Kidney (tissue), 14 donors: ENCODE measurements around the gene MTTP. TPM values are rescaled to one million over a fixed set of nuclear protein-coding genes. Genes with fewer than 3 reads are reported as not detected.

ENCODE experiments used
- DNase-seq, 5 donors: peaks; one replicate each; pipeline ENCODE4 v3.0.0-alpha.2; 2013 to 2020
- FAIRE-seq: peaks from 2 replicates; lab custom pipeline; 2012; peaks lifted over from hg19 to GRCh38; lab: Jason Lieb, UNC
- H3K27ac ChIP-seq, 2 donors: one replicate each; pipeline ENCODE4 v1.7.0; 2013; ENCODE audit warnings: low read depth in 2 of 2, low read length in 2 of 2, inconsistent platforms in 1 of 2
- H3K27me3 ChIP-seq: one replicate; pipeline ENCODE4 v1.7.1; 2013; ENCODE audit warnings: low read length, inconsistent platforms; ENCODE audit not compliant: control insufficient read depth, insufficient read depth
- H3K36me3 ChIP-seq, 3 donors: one replicate each; pipeline versions ENCODE4 v1.7.0 to v1.7.1; 2013; ENCODE audit warnings: low read length in 3 of 3, control low read depth in 1 of 3, inconsistent platforms in 1 of 3; ENCODE audit not compliant: insufficient read depth in 3 of 3, control insufficient read depth in 2 of 3
- H3K4me1 ChIP-seq, 3 donors: one replicate each; pipeline versions ENCODE4 v1.7.0 to v1.7.1; 2013; ENCODE audit warnings: low read length in 3 of 3, inconsistent platforms in 1 of 3, low read depth in 1 of 3; ENCODE audit not compliant: control insufficient read depth in 2 of 3, insufficient read depth in 2 of 3
- H3K4me3 ChIP-seq, 3 donors: one replicate each; pipeline versions ENCODE4 v1.7.0 to v1.8.1; 2013; ENCODE audit warnings: low read length in 3 of 3, control low read depth in 1 of 3, inconsistent platforms in 1 of 3
- H3K9ac ChIP-seq, 3 donors: one replicate each; pipeline versions ENCODE4 v1.7.0 to v1.7.1; 2013; ENCODE audit warnings: low read length in 3 of 3, control low read depth in 1 of 3, inconsistent platforms in 1 of 3
- H3K9me3 ChIP-seq, 3 donors: one replicate each; pipeline versions ENCODE4 v1.7.0 to v1.7.1; 2013; ENCODE audit warnings: low read length in 3 of 3, control low read depth in 1 of 3, inconsistent platforms in 1 of 3; ENCODE audit not compliant: control insufficient read depth in 2 of 3, insufficient read depth in 1 of 3
- intact Hi-C: fragments of 100-400 bp; cut with DNase I; formaldehyde crosslinking; loops from one replicate; pipeline ENCODE4 v1.11.1; 2022
- polyA plus RNA-seq: library from polyadenylated mRNA; stranded (reverse); fragments of 350-450 nt; fragmentation: Illumina TruSeq; extraction: RNeasy Lipid Tissue Mini Kit (QIAGEN cat#74804); gene quantifications from one replicate; pipeline ENCODE4 v1.2.3, GENCODE V29; 2014; ENCODE audit warnings: low read depth, low replicate concordance; ENCODE audit not compliant: insufficient read depth
- total RNA-seq: library from RNA; stranded (reverse); fragmentation: NEBNext Ultra II Directional; extraction: Animal tissue kit (Norgen Biotek cat#: 25700); gene quantifications from one replicate; pipeline ENCODE4 v1.2.1, GENCODE V29; 2021
- TF ChIP-seq, protein P1 (sequence below): IDR thresholded peaks from 3 replicates; pipeline ENCODE4 v1.5.1; 2012; ENCODE audit warnings: mild to moderate bottlenecking, moderate library complexity, borderline replicate concordance; ENCODE audit not compliant: insufficient read depth; ENCODE audit errors: extremely low read depth
- donor health status: control.
- donor health status: control.
- donor health status: control.
- donor health status: control.
- donor health status: control.
- donor health status: DM: yes; HTN: yes; CAD: no.
- donor health status: Normal renal cell carcinoma (clear cell type).

MTTP gene
- total and polyA plus RNA-seq, 2 donors from 2014 or later, result 0.19 to 5.8 TPM

- no peak for FAIRE-seq
- intact Hi-C loops, result no loop called here
- no peaks in the 10 kb centered on the region for H3K9me3 ChIP-seq
- TF ChIP-seq, protein P1, sequence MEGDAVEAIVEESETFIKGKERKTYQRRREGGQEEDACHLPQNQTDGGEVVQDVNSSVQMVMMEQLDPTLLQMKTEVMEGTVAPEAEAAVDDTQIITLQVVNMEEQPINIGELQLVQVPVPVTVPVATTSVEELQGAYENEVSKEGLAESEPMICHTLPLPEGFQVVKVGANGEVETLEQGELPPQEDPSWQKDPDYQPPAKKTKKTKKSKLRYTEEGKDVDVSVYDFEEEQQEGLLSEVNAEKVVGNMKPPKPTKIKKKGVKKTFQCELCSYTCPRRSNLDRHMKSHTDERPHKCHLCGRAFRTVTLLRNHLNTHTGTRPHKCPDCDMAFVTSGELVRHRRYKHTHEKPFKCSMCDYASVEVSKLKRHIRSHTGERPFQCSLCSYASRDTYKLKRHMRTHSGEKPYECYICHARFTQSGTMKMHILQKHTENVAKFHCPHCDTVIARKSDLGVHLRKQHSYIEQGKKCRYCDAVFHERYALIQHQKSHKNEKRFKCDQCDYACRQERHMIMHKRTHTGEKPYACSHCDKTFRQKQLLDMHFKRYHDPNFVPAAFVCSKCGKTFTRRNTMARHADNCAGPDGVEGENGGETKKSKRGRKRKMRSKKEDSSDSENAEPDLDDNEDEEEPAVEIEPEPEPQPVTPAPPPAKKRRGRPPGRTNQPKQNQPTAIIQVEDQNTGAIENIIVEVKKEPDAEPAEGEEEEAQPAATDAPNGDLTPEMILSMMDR, result no peak
- H3K27me3 ChIP-seq, result no peaks in the 10 kb centered on the region
- no peaks in the 10 kb centered on the region for H3K36me3 ChIP-seq
- no peak for DNase-seq
- H3K4me3 ChIP-seq, result no peak overlapping the region
- no peak overlapping the region for H3K9ac ChIP-seq
- H3K4me1 ChIP-seq, result no peaks in the 10 kb centered on the region
- H3K27ac ChIP-seq, result no peak overlapping the region
Measured at GRCh38 chr4:99614491-99614890, 39.9 kb downstream of the MTTP start.

DNA sequence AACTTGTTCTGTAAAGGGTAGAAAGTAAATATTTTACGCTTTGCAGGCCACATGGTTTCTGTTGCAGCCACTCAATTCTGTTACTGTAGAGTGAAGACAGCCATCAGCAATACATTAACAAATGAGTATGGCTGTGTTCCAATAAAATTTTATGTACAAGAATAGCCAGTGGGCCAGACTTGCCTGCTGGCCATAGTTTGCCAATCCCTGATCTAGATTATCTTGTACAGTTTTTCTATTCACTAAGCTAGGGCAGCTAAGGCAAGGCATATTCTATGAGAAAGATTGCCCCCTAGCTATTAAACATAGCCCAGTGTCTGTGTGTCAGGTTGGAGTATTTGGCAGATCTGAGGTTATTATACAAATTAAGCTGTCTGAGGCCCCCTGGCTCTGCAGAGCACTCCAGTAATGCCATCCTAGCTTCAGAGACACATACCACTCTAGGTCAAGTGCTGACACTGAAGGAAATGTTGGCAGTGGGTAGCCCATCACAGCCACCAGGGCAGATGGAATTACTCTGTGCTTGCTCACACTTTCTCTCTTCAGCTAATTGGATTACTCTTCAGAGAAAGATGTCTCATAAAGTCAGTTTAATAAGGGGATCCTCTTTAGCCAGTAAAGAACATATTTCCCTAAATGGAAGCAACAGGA, 40.7 kb downstream of the MTTP start:
- Histone ChIP-seq H3K4me3 (no peak overlapping the region), H3K9me3 (no peaks in the 10 kb centered on the region), H3K36me3 (no peaks in the 10 kb centered on the region), H3K4me1 (no peaks in the 10 kb centered on the region), H3K27ac (no peak overlapping the region), H3K27me3 (no peaks in the 10 kb centered on the region), H3K9ac (no peak overlapping the region)
- TF ChIP-seq, protein P1, result no peak
- FAIRE-seq, result no peak
- intact Hi-C loops, result no loop called here
- DNase-seq, result peak in 1 of 5 donors; percentile 2

DNA sequence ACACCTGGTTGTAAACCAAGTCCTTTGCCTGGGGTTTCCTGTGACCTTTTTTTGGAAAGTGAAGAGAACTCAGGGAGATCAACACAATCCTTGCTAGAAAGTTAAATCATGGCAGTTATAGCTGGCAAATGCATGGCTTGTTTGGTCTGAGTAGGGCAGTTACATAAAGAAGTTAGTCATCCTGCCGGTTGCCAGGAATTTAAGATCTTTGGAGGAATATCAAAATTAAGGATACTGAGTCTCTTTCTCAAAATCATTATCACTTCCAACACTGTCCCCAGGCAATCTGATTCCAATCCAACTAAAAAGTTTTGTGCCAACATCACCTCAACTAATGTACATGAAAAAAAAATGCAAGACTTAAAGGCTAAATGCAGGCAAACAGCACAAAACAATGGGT, 42.8 kb downstream of the MTTP start:
- Histone ChIP-seq H3K9me3 (no peaks in the 10 kb centered on the region), H3K27ac (no peak overlapping the region), H3K9ac (no peak overlapping the region), H3K4me1 (no peaks in the 10 kb centered on the region), H3K36me3 (no peaks in the 10 kb centered on the region), H3K27me3 (no peaks in the 10 kb centered on the region), H3K4me3 (no peak overlapping the region)
- DNase-seq (no peak), FAIRE-seq (no peak)
- TF ChIP-seq, protein P1, result no peak
- intact Hi-C loops, result no loop called here

GRCh38 chr4:99622341-99622740, 47.7 kb downstream of the MTTP start:
- H3K4me1 ChIP-seq, result no peaks in the 10 kb centered on the region
- H3K27me3 ChIP-seq, result no peaks in the 10 kb centered on the region
- FAIRE-seq (no peak), DNase-seq (no peak)
- no peak overlapping the region for H3K9ac ChIP-seq
- TF ChIP-seq, protein P1, result no peak
- H3K9me3 ChIP-seq, result no peaks in the 10 kb centered on the region
- H3K4me3 ChIP-seq, result no peak overlapping the region
- intact Hi-C loops, result no loop called here
- H3K36me3 ChIP-seq, result no peaks in the 10 kb centered on the region
- H3K27ac ChIP-seq, result no peak overlapping the region
